Esophagus (tissue), 2 donors: ENCODE data around the gene TCHP. TPM values are rescaled to one million over a fixed set of nuclear protein-coding genes. Genes with fewer than 3 reads are reported as not detected.

ENCODE experiments used
- H3K27ac ChIP-seq, 2 donors: one replicate each; pipeline ENCODE4 v1.5.1; 2013; ENCODE audit warnings: low read depth in 2 of 2, mild to moderate bottlenecking in 2 of 2, inconsistent platforms in 1 of 2, low read length in 1 of 2, moderate library complexity in 1 of 2
- H3K27me3 ChIP-seq, 2 donors: one replicate each; pipeline ENCODE4 v1.6.1; 2013; ENCODE audit warnings: low read length in 2 of 2, control low read depth in 1 of 2, mild to moderate bottlenecking in 1 of 2; ENCODE audit not compliant: insufficient read depth in 2 of 2, control insufficient read depth in 1 of 2
- H3K36me3 ChIP-seq, 2 donors: one replicate each; pipeline ENCODE4 v1.6.1; 2013; ENCODE audit warnings: low read length in 1 of 2; ENCODE audit not compliant: control insufficient read depth in 2 of 2, insufficient read depth in 2 of 2
- H3K4me1 ChIP-seq, 2 donors: one replicate each; pipeline ENCODE4 v1.6.1; 2013; ENCODE audit warnings: low read length in 1 of 2; ENCODE audit not compliant: control insufficient read depth in 2 of 2, insufficient read depth in 2 of 2
- H3K4me3 ChIP-seq, 2 donors: one replicate each; pipeline ENCODE4 v1.5.1; 2013; ENCODE audit warnings: low read length in 2 of 2, mild to moderate bottlenecking in 2 of 2, low read depth in 1 of 2, moderate library complexity in 1 of 2
- H3K9me3 ChIP-seq, 2 donors: one replicate each; pipeline ENCODE4 v1.6.1; 2013; ENCODE audit warnings: mild to moderate bottlenecking in 2 of 2, low read depth in 1 of 2, low read length in 1 of 2, moderate library complexity in 1 of 2; ENCODE audit not compliant: control insufficient read depth in 2 of 2, insufficient read depth in 1 of 2
- WGBS, 2 donors: extraction: QIAGEN DNeasy Blood & Tissue Kit; methylation state at CpG; one replicate each; pipeline ENCODE4 v1.1.7; 2013; 5-methylcytosine and 5-hydroxymethylcytosine counted together
- polyA plus RNA-seq, 2 donors: library from polyadenylated mRNA; stranded (reverse); fragments of 200-250 nt; gene quantifications; one replicate each; pipeline ENCODE4 v1.2.3, GENCODE V29; 2013
- donor health status: healthy with polysubstance abuse.
- donor health status: Bipolar disorder and iron deficiency.

TCHP gene
- polyA plus RNA-seq, 2 donors: 14.1 to 17.4 TPM

DNA sequence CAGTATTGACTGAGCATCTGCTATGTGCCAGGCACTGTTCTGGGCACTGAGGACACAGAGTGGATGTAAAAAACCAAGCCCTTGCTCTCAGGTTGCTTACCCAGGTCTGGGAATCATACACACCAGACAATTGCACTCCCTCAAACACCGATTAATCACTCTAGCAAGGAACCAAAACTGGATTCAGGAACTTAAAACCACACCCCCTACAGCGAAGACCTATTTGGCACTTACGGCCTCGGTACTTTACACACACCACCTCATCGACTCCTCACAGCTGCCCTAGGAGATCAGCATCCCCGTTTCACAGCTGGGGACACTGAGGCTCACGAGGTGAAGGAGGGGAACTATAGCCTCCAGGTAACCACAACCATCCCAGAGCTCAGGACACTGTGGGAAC, 21.3 kb upstream of the TCHP start:
- peak overlapping the region; percentile 89 to 96 for H3K4me3 ChIP-seq
- H3K9me3 ChIP-seq: no peaks in the 10 kb centered on the region
- peaks cover 2 to 17% of the 10 kb centered on the region in 2 donors for H3K4me1 ChIP-seq
- WGBS, 2 donors: 34 to 45% methylated on average over 7 of the region's 7 CpGs
- peak overlapping the region; percentile 90 to 95 for H3K27ac ChIP-seq
- H3K27me3 ChIP-seq: no peaks in the 10 kb centered on the region
- peaks cover 0 to 2% of the 10 kb centered on the region in 2 donors for H3K36me3 ChIP-seq

DNA sequence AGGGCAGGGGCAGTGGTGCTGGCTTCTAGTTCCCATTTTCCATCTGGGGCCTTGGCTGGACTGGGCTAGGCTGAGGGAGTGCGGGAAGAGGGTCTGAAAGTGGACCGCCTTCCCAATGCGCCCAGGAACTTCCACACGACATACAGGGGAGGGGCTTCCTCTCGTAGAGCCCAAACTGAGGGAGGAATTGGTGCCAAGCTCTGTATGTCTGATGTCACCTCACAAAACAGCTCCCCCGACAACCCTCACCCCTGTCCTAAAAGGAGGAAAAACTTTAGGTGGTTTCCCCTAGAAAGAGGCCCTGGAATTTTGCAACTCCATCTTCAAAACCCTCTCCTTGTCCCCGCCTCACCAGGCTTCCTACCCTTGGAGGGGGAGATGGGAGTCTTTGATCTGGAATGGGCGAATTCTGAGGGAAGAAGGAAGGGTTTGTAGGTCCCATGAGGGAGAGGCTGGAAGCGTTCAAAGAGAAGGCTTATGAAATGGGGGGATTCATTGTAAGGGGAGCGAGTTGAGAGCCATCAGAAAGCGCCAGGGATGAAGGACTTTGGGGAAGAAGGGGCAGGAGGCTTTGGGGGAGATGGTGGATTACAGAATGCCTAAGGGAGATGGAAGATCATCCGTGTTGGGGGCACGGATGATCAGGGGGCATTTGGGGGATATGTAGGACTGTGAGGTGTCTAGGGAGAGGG, 20.6 kb upstream of the TCHP start:
- Histone ChIP-seq H3K27me3 (no peaks in the 10 kb centered on the region), H3K36me3 (no peaks in the 10 kb centered on the region), H3K4me3 (peak overlapping the region; percentile 89 to 96), H3K9me3 (no peaks in the 10 kb centered on the region), H3K4me1 (peaks cover 0 to 14% of the 10 kb centered on the region in 2 donors), H3K27ac (peak overlapping the region; percentile 90 to 95)
- WGBS, 2 donors: 5 to 7% methylated on average over 13 of the region's 13 CpGs

DNA sequence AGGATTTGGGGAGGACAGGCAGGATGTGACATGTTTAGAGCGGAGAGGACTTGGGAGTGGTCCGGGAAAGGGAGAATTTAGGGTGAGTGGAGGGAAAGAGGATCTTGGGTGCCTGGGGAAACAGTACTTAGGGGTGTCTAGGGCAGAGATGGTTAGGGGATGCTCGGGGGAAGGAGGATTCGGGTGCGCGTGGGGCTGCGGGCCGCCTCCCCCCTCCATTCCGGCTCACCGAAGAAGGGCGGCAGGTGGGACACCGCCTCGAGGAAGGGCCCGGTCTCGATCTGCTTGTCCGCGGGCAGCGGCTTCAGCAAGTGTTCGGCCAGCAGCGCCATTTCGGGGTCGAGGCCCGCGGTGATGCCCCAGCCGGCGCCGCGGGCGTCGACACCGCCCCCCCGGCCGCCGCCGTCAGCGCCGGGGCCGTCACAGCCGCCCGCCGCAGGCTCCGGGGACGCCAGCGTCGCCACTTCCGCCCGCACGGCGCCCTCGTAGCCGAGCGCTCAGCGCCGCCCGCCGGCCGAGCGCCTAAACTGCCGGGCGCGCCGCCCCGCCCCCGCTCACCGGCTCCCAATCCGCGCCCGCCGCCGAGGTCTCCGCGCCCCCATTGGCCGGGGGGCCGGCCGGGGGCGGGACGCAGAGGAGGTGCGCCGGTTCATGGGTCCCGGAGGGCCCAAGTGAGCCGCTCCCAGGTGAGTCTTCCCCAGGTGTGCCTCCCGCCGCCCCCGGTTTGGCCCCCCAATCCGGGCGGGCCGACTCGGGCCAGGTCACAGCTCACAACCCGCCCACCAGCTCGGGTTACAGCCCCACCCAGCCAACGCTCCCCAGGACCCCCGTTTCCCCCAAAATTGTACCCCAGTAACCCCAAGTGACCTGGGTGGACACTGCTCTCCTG, 19.8 kb upstream of the TCHP start, which contains the start of gene GLTP:
GLTP (minus strand) TSS at position 499 of the 889 bp plus-strand sequence; CDS start at position 332, 167 bp downstream.
- peak within 1 kb of the TSS; percentile 89 to 96 for H3K4me3 ChIP-seq
- H3K27ac ChIP-seq: peak within 1 kb of the TSS; percentile 90 to 96
- H3K36me3 ChIP-seq: no peaks in the 10 kb centered on the region
- no peaks in the 10 kb centered on the region for H3K9me3 ChIP-seq
- 0 to 1% methylated on average over 66 to 92 of the region's 92 CpGs for WGBS, 2 donors
- no peaks in the 10 kb centered on the region for H3K27me3 ChIP-seq
- peaks cover 0 to 12% of the 10 kb centered on the region in 2 donors for H3K4me1 ChIP-seq

DNA sequence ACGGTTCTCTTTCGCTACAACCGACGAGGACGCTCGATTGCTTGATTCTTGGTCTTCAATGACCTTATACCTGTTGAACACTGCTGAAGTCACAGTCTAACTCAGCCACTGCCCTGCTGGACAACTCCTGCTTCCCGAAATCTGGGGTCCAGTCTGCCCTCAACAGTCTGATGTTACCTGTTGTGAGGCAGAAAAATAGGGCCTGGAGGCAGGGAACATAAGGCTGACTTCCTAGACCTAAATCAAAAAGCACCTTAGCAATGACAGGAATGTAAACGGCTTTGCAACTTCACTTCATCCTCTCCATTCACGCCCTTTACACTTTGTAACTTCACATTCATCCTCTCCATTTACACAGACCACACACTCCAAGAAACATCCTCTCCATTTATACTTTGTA, 19.1 kb upstream of the TCHP start:
- 12% methylated on average over 9 of the region's 9 CpGs for WGBS, 2 donors
- Histone ChIP-seq H3K4me1 (peaks cover 0 to 12% of the 10 kb centered on the region in 2 donors), H3K9me3 (no peaks in the 10 kb centered on the region), H3K27ac (peak overlapping the region; percentile 88 to 96), H3K27me3 (no peaks in the 10 kb centered on the region), H3K36me3 (no peaks in the 10 kb centered on the region), H3K4me3 (peak overlapping the region; percentile 45 to 96)

DNA sequence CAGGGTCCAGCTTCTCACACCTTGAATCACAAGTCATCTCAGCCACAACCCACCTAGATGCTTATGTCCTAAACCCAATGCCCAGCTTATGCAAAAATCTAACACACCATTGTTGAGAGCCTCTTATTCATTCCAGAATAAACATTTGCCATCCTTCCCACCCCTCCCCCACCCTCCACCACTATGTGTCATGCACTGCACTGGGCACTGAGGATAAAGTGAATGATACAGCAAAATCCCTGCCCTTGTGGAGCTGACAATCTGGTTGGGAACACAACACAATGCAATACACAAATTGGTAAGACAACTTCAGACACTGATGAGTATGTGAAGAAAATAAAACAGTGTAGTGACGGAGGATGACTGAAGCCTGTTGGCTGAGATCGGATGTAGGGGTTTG, 18.3 kb upstream of the TCHP start:
- H3K4me1 ChIP-seq: peaks cover 0 to 12% of the 10 kb centered on the region in 2 donors

DNA sequence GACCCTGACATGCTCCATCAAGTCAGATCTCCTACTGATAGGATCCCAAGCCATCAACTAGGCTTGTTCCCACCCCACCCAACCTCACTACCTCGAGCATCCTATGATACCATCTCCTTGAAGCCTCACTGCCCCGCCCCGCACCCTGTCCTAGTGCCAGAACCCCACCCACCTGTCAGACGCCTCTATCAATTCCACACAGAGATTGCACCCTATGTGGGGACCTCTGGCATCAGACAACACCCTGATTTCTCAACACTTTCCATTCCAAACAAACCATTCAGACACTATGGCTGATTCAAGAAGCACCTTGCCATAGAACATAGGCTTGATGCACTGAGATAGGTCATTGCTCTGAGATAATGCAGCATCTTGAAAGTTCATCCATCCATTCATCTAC, 16.6 kb upstream of the TCHP start:
- Histone ChIP-seq H3K4me3 (no peak overlapping the region), H3K4me1 (peaks cover 0 to 5% of the 10 kb centered on the region in 2 donors), H3K36me3 (no peaks in the 10 kb centered on the region), H3K27ac (peak overlapping the region; percentile 72 to 94), H3K27me3 (no peaks in the 10 kb centered on the region), H3K9me3 (no peaks in the 10 kb centered on the region)
- WGBS, 2 donors: 57% methylated on average over 4 of the region's 4 CpGs

More for the DNA sequence above, 18.3 kb upstream of the TCHP start:
- 80 to 82% methylated on average over 2 of the region's 2 CpGs for WGBS, 2 donors
- Histone ChIP-seq H3K4me3 (no peak overlapping the region), H3K36me3 (no peaks in the 10 kb centered on the region), H3K27ac (peak overlapping the region; percentile 71 to 94), H3K9me3 (no peaks in the 10 kb centered on the region), H3K27me3 (no peaks in the 10 kb centered on the region)

GRCh38 chr12:109885616-109886015, 14.5 kb upstream of the TCHP start:
- H3K27me3 ChIP-seq: no peaks in the 10 kb centered on the region
- peak overlapping the region; percentile 58 to 90 for H3K27ac ChIP-seq
- no peaks in the 10 kb centered on the region for H3K9me3 ChIP-seq
- H3K4me1 ChIP-seq: peaks cover 0 to 7% of the 10 kb centered on the region in 2 donors
- no peak overlapping the region for H3K4me3 ChIP-seq
- 76% methylated on average over 10 of the region's 10 CpGs for WGBS, 2 donors
- no peaks in the 10 kb centered on the region for H3K36me3 ChIP-seq

GRCh38 chr12:109888179-109889020, 11.7 kb upstream of the TCHP start:
- H3K4me1 ChIP-seq: peaks cover 0 to 9% of the 10 kb centered on the region in 2 donors

GRCh38 chr12:109890620-109891170, 9.4 kb upstream of the TCHP start:
- H3K36me3 ChIP-seq: no peaks in the 10 kb centered on the region
- no peaks in the 10 kb centered on the region for H3K9me3 ChIP-seq
- H3K27me3 ChIP-seq: no peaks in the 10 kb centered on the region
- peaks cover 0 to 8% of the 10 kb centered on the region in 2 donors for H3K4me1 ChIP-seq
- WGBS, 2 donors: 79 to 80% methylated on average over 13 of the region's 13 CpGs
- H3K27ac ChIP-seq: peak overlapping the region in 1 of 2 donors; percentile 78
- H3K4me3 ChIP-seq: no peak overlapping the region

More at GRCh38 chr12:109888179-109889020, 11.7 kb upstream of the TCHP start:
- H3K27ac ChIP-seq: peak overlapping the region; percentile 91 to 96
- H3K27me3 ChIP-seq: no peaks in the 10 kb centered on the region
- H3K36me3 ChIP-seq: no peaks in the 10 kb centered on the region
- no peak overlapping the region for H3K4me3 ChIP-seq
- 48 to 53% methylated on average over 12 of the region's 12 CpGs for WGBS, 2 donors
- no peaks in the 10 kb centered on the region for H3K9me3 ChIP-seq
